PC-9 (cell line): ENCODE data around the gene ZNF844. TPM values are rescaled to one million over a fixed set of nuclear protein-coding genes. Genes with fewer than 3 reads are reported as not detected.
"Not testable (repeated sequence)": the region's sequence is repeated elsewhere in the genome, so short reads cannot be mapped to it uniquely, and the experiment has no call there.

Experiments used
- BruUV-seq: library from RNA; stranded (reverse); fragments of 400-500 nt; replicated peaks from 2 replicates; lab custom pipeline; 2021; lab: Mats Ljungman, UMichigan
- CTCF ChIA-PET: fragments of 300-600 bp; sonication (Branson Sonifier 250); formaldehyde crosslinking; loops from one replicate; lab custom pipeline; 2022; ENCODE audit warnings: antibody characterized with exemption; lab: Charles Lee
- POLR2A ChIA-PET: fragments of 300-600 bp; sonication (Branson Sonifier 250); formaldehyde crosslinking; loops from one replicate; lab custom pipeline; 2022; ENCODE audit warnings: antibody characterized with exemption; ENCODE audit not compliant: unreplicated experiment; lab: Charles Lee
- DNase-seq, 2 experiments: peaks; one replicate each; pipeline versions ENCODE4 v3.0.0 to v3.0.0-alpha.2; 2015 to 2022; ENCODE audit warnings: mixed read lengths in 1 of 2
- H2AFZ ChIP-seq: fragments of 200-600 bp; sonication (generic); 2 replicates; pipeline ENCODE4 v1.8.1; 2017; ENCODE audit warnings: antibody characterized with exemption
- H3F3A ChIP-seq: fragments of 200-600 bp; sonication (generic); 2 replicates; pipeline ENCODE4 v1.8.1; 2017; ENCODE audit warnings: antibody characterized with exemption, mild to moderate bottlenecking, low read depth; ENCODE audit not compliant: insufficient read depth
- H3K27ac ChIP-seq: fragments of 200-600 bp; sonication (generic); 2 replicates; pipeline ENCODE4 v1.6.1; 2016; ENCODE audit warnings: mixed run types
- H3K27me3 ChIP-seq: fragments of 200-600 bp; sonication (generic); 2 replicates; pipeline ENCODE4 v1.6.1; 2016; ENCODE audit warnings: low read depth, mixed run types; ENCODE audit not compliant: insufficient read depth
- H3K36me3 ChIP-seq: fragments of 200-600 bp; sonication (generic); 2 replicates; pipeline ENCODE4 v1.6.1; 2016; ENCODE audit warnings: low read depth, mixed run types
- H3K4me1 ChIP-seq: fragments of 200-600 bp; sonication (generic); replicated peaks from 2 replicates; pipeline ENCODE4 v1.6.1; 2016; ENCODE audit warnings: mixed run types; ENCODE audit not compliant: insufficient read depth
- H3K4me2 ChIP-seq: fragments of 200-600 bp; sonication (generic); 2 replicates; pipeline ENCODE4 v1.6.1; 2017; ENCODE audit warnings: mixed run types
- H3K4me3 ChIP-seq: fragments of 200-600 bp; sonication (generic); 2 replicates; pipeline ENCODE4 v1.6.1; 2016; ENCODE audit warnings: mixed run types
- H3K79me2 ChIP-seq: fragments of 200-600 bp; sonication (generic); 2 replicates; pipeline ENCODE4 v1.6.1; 2017; ENCODE audit warnings: low read depth, mixed run types
- H3K9me2 ChIP-seq: fragments of 200-600 bp; sonication (generic); 2 replicates; pipeline ENCODE4 v1.8.1; 2017; ENCODE audit warnings: mild to moderate bottlenecking; ENCODE audit not compliant: insufficient read depth
- H3K9me3 ChIP-seq: fragments of 200-600 bp; sonication (generic); 2 replicates; pipeline ENCODE4 v1.8.1; 2016; ENCODE audit warnings: low read depth; ENCODE audit not compliant: insufficient read depth
- H4K20me1 ChIP-seq: fragments of 200-600 bp; sonication (generic); 2 replicates; pipeline ENCODE4 v1.8.1; 2017; ENCODE audit not compliant: insufficient read depth
- CTCF ChIP-seq: fragments of 200-600 bp; sonication (generic); conservative IDR thresholded peaks from 2 replicates; pipeline ENCODE4 v1.6.1; 2017; ENCODE audit warnings: mixed run types, antibody characterized with exemption, mild to moderate bottlenecking, moderate library complexity
- EZH2 ChIP-seq: fragments of 200-600 bp; sonication (generic); IDR thresholded peaks from 2 replicates; pipeline ENCODE4 v1.8.0; 2017; ENCODE audit warnings: antibody characterized with exemption, low read depth
- intact Hi-C: fragments of 100-400 bp; cut with micrococcal nuclease; formaldehyde crosslinking; loops from one replicate; pipeline ENCODE4 v1.10.0; 2022; ENCODE audit not compliant: unreplicated experiment
- total RNA-seq: library from RNA; stranded (reverse); gene quantifications from 2 replicates; pipeline ENCODE4 v1.2.3, GENCODE V29; 2021

The ZNF844 gene
- total RNA-seq, 1 experiment from 2014 or later, result 4.9 TPM

DNA sequence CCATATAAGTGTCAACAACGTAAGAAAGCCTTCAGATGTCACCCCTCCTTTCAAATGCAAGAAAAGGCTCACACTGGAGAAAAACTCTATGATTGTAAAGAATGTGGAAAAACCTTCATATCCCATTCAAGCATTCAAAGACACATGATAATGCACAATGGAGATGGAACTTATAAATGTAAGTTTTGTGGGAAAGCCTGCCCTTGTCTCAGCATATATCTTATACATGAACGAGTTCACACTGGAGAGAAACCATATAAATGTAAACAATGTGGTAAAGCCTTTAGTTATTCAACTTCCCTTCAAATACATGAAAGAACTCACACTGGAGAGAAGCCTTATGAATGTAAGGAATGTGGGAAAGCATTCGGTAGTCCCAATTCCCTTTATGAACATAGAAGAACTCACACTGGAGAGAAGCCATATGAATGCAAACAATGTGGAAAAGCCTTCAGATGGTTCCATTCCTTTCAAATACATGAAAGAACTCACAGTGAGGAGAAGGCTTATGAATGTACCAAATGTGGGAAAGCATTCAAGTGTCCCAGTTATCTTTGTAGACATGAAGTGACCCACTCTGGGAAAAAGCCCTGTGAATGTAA is 11.1 kb downstream of the ZNF844 start:
- no peak overlapping the region for H3K4me3 ChIP-seq
- peaks cover 48% of the 10 kb centered on the region for H3K9me3 ChIP-seq
- no peak overlapping the region for H3K4me2 ChIP-seq
- no peaks in the 10 kb centered on the region for H3F3A ChIP-seq
- H3K9me2 ChIP-seq, result no peaks in the 10 kb centered on the region
- intact Hi-C loops, result no loop called here
- POLR2A ChIA-PET, result no interaction called here
- H2AFZ ChIP-seq, result no peak overlapping the region
- 0 out of 2 replicates have a peak, but pooled peaks cover 3% of the 10 kb centered on the region for H3K36me3 ChIP-seq
- H3K4me1 ChIP-seq, result no peaks in the 10 kb centered on the region
- CTCF ChIA-PET, result no interaction called here
- peak in 1 of 2 experiments; percentile 38 for DNase-seq
- H3K27me3 ChIP-seq, result no peaks in the 10 kb centered on the region
- no peak for TF ChIP-seq CTCF
- no peak for TF ChIP-seq EZH2
- no TSS peak for BruUV-seq
- no peaks in the 10 kb centered on the region for H3K79me2 ChIP-seq
- no peak overlapping the region for H3K27ac ChIP-seq
- H4K20me1 ChIP-seq, result no peaks in the 10 kb centered on the region

- H3K27me3 ChIP-seq, BruUV-seq, H3K79me2 ChIP-seq, H3F3A ChIP-seq, H3K9me2 ChIP-seq, CTCF ChIA-PET, POLR2A ChIA-PET, H3K4me1 ChIP-seq, H3K4me2 ChIP-seq, H3K36me3 ChIP-seq, H4K20me1 ChIP-seq, DNase-seq, H3K27ac ChIP-seq, intact Hi-C loops, H2AFZ ChIP-seq: not testable (repeated sequence)
- Histone ChIP-seq H3K9me3 (peaks cover 48% of the 10 kb centered on the region), H3K4me3 (0 out of 2 replicates have a peak overlapping the region, but pooled peaks have one; percentile 12)
Observed at GRCh38 chr19:12076331-12076730, 11.8 kb downstream of the ZNF844 start.

DNA sequence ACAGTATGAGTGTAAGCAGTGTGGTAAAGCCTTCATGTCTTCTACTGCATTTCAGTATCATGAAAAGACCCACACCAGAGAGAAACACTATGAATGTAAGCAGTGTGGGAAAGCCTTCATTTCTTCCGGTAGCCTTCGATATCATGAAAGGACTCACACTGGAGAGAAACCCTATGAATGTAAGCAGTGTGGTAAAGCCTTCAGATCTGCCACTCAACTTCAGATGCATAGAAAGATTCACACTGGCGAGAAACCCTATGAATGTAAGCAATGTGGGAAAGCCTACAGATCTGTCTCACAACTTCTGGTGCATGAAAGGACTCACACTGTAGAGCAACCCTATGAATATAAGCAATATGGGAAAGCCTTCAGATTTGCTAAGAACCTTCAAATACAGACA is 12.8 kb downstream of the ZNF844 start:
- no peak overlapping the region for H3K4me2 ChIP-seq
- H3K27me3 ChIP-seq, result no peaks in the 10 kb centered on the region
- POLR2A ChIA-PET, result no interaction called here
- H3K36me3 ChIP-seq, result 0 out of 2 replicates have a peak, but pooled peaks cover 3% of the 10 kb centered on the region
- intact Hi-C loops, result no loop called here
- TF ChIP-seq EZH2 (no peak), CTCF (no peak)
- no peaks in the 10 kb centered on the region for H4K20me1 ChIP-seq
- no peak overlapping the region for H3K27ac ChIP-seq
- no peak for DNase-seq
- H3F3A ChIP-seq, result no peaks in the 10 kb centered on the region
- H3K9me3 ChIP-seq, result peaks cover 44% of the 10 kb centered on the region
- H3K4me1 ChIP-seq, result no peaks in the 10 kb centered on the region
- CTCF ChIA-PET, result no interaction called here
- no peak overlapping the region for H3K4me3 ChIP-seq
- H3K9me2 ChIP-seq, result no peaks in the 10 kb centered on the region
- no peak overlapping the region for H2AFZ ChIP-seq
- H3K79me2 ChIP-seq, result no peaks in the 10 kb centered on the region
- no TSS peak for BruUV-seq

GRCh38 chr19:12083336-12083735 is 18.8 kb downstream of the ZNF844 start:
- CTCF ChIA-PET, result interaction anchor here (0.6 kb wide), 1 partner anchor 11 kb away, joined by 3 read pairs; no protein-coding TSS in a partner anchor
- POLR2A ChIA-PET, result interaction anchor here (0.7 kb wide), 1 partner anchor 35 kb away, joined by 5 read pairs; no protein-coding TSS in a partner anchor
- H3K36me3 ChIP-seq, H3F3A ChIP-seq, H3K79me2 ChIP-seq, H3K9me2 ChIP-seq, H3K4me3 ChIP-seq, BruUV-seq, H2AFZ ChIP-seq, DNase-seq, intact Hi-C loops, H3K4me2 ChIP-seq, H4K20me1 ChIP-seq, H3K4me1 ChIP-seq, H3K27me3 ChIP-seq, H3K27ac ChIP-seq: not testable (repeated sequence)
- H3K9me3 ChIP-seq, result peaks cover 12% of the 10 kb centered on the region
